Neural crest cell (in vitro differentiated cells): Measurements from ENCODE around the gene PDGFB. TPM values are rescaled to one million over a fixed set of nuclear protein-coding genes. Genes with fewer than 3 reads are reported as not detected.
A peak's percentile ranks its signal among the peaks of the same experiment; 100 is the strongest.

ENCODE experiments used
- DNase-seq: peaks from one replicate; pipeline ENCODE4 v3.0.0; 2021; ENCODE audit warnings: low read depth, mixed read lengths, low spot score
- H3K27ac Mint-ChIP-seq: one replicate; pipeline ENCODE4 v1.8.0; 2021; ENCODE audit warnings: mild to moderate bottlenecking, mixed read lengths; ENCODE audit not compliant: unreplicated experiment
- H3K27me3 Mint-ChIP-seq: 2 replicates; pipeline ENCODE4 v1.8.0; 2021; ENCODE audit warnings: low read depth, mild to moderate bottlenecking, mixed read lengths
- H3K36me3 Mint-ChIP-seq: 2 replicates; pipeline ENCODE4 v1.8.0; 2021; ENCODE audit warnings: low read depth, mild to moderate bottlenecking, mixed read lengths
- H3K4me1 Mint-ChIP-seq: 2 replicates; pipeline ENCODE4 v1.8.0; 2021; ENCODE audit warnings: mixed read lengths
- H3K4me3 Mint-ChIP-seq: one replicate; pipeline ENCODE4 v1.8.0; 2021; ENCODE audit warnings: mild to moderate bottlenecking, mixed read lengths
- H3K9me3 Mint-ChIP-seq: 2 replicates; pipeline ENCODE4 v1.8.0; 2021; ENCODE audit warnings: mixed read lengths
- total RNA-seq: library from RNA; stranded (reverse); gene quantifications from 2 replicates; pipeline ENCODE4 v1.2.1, GENCODE V29; 2021
- TF ChIP-seq, protein P1 (sequence below): fragments of 200-600 bp; sonication (generic); conservative IDR thresholded peaks from 2 replicates; pipeline ENCODE4 v1.5.0; 2021; ENCODE audit warnings: antibody characterized with exemption, mild to moderate bottlenecking

Gene PDGFB
- total RNA-seq, 1 donor from 2014 or later = 0.16 TPM

DNA sequence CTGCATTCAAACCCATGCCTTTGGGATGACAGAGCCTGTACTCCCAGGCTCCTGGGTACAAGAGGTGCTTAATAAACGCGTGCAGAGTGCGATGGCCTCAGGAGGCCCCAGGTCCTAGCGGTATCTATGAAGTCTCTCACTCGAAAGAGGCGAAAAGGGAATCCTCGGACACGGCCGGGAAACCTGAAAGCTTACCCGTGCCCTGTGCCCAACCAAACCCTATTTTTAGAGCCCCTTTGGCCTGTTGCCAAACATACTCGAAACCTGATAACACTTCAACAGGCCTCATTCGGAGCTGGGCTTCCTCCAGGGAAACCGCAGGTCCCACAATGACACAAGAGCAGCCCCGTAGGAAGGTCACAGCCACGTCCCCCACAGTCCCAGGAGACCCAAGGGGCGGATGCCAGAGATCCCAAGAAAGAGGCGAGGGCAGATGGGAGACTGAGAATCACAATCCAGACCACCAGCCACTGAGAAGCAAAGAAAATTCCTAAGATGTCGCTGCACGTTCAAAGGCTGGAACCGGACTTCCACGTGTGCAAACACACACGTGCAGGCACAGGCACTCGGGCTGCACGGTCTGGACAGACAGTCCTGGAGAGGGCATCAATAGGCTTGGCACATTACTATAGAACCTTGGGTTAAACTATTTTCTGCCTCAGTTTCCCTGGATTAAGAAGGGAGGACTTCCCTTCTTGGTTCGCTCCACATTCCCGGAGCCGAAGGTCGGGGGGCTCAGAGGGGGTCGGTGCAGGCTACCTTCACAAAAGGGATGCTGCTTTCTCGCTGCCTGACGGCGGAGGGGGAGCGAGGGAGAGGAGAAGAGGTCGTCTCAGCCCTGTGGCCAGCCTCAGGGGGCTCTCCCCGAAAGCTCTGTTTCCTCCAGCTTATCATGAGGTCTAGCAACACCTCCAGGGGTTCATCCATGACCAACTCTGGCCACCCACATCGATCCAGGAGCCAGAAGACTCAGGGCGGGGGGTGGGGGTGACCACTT, 8.2 kb downstream of the PDGFB start:
- H3K9me3 Mint-ChIP-seq = no peaks in the 10 kb centered on the region
- H3K27me3 Mint-ChIP-seq = peaks cover 43% of the 10 kb centered on the region
- no peak for DNase-seq
- no peak overlapping the region for H3K27ac Mint-ChIP-seq
- no peaks in the 10 kb centered on the region for H3K36me3 Mint-ChIP-seq
- H3K4me1 Mint-ChIP-seq = peaks cover 48% of the 10 kb centered on the region
- TF ChIP-seq, protein P1, sequence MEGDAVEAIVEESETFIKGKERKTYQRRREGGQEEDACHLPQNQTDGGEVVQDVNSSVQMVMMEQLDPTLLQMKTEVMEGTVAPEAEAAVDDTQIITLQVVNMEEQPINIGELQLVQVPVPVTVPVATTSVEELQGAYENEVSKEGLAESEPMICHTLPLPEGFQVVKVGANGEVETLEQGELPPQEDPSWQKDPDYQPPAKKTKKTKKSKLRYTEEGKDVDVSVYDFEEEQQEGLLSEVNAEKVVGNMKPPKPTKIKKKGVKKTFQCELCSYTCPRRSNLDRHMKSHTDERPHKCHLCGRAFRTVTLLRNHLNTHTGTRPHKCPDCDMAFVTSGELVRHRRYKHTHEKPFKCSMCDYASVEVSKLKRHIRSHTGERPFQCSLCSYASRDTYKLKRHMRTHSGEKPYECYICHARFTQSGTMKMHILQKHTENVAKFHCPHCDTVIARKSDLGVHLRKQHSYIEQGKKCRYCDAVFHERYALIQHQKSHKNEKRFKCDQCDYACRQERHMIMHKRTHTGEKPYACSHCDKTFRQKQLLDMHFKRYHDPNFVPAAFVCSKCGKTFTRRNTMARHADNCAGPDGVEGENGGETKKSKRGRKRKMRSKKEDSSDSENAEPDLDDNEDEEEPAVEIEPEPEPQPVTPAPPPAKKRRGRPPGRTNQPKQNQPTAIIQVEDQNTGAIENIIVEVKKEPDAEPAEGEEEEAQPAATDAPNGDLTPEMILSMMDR = no peak
- H3K4me3 Mint-ChIP-seq = peak overlapping the region; percentile 57

DNA sequence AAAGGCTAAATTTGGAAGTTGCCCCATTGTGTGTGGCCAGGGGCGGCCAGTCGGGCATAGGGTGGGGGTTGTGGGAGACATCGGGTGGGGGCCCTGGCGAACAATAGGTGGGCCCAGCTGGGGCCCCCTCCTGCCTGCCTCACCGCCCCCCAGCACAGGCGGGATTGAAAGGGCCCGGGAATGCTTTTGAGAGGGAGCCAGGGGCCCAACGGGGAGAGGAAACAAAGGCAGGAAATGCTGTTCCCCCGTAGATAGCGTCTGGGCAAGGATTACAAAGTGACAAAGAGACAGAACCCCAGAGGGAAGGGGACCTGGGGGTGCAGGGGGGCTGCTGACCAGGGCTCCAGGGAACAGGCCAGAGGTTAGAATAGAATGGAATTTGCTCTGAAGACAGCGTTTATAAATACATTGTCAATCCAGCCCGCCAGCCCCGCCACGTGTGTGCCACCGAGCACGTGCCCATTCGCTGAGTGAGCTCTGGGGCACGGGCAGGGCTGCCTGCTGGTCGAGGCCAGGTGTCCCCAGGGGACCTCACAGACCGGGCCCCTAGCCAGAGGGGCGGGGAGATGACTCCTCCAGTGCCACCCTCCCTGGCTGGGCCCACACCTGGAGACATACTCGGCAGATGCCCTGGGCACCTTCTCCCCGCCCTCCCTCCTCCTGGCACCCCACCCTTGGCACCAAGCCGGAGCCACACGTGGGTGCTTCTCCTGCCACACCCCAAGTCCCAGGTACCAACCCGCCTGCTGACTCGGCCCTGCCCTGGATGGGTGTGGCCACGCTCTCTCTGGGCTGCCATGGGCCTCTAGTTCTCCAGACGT, 9.7 kb downstream of the PDGFB start:
- Mint-ChIP-seq H3K9me3 (no peaks in the 10 kb centered on the region), H3K4me3 (peak overlapping the region; percentile 23), H3K4me1 (peaks cover 45% of the 10 kb centered on the region), H3K36me3 (no peaks in the 10 kb centered on the region), H3K27ac (no peak overlapping the region), H3K27me3 (peaks cover 33% of the 10 kb centered on the region)
- TF ChIP-seq, protein P1 = no peak
- DNase-seq = no peak

DNA sequence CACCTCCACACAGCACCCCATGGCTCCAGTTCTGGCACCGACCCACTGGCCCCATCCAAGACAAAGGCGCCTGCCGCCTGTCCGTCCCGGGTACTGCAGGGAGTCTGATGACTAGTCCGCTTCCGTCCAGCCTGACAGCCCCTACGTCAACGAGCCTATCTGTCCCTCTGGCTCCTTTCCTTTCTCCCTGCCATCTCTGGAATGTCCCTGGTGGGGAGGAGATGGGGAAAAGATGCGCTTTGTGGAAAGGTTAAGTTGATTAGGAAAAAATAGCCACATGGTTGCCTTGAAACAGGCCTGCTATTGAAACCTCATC, 10.4 kb downstream of the PDGFB start:
- Mint-ChIP-seq H3K4me3 (no peak overlapping the region), H3K36me3 (no peaks in the 10 kb centered on the region), H3K9me3 (no peaks in the 10 kb centered on the region), H3K27ac (peak overlapping the region; percentile 76), H3K27me3 (peaks cover 30% of the 10 kb centered on the region), H3K4me1 (peaks cover 49% of the 10 kb centered on the region)
- DNase-seq = no peak
- TF ChIP-seq, protein P1 = no peak

DNA sequence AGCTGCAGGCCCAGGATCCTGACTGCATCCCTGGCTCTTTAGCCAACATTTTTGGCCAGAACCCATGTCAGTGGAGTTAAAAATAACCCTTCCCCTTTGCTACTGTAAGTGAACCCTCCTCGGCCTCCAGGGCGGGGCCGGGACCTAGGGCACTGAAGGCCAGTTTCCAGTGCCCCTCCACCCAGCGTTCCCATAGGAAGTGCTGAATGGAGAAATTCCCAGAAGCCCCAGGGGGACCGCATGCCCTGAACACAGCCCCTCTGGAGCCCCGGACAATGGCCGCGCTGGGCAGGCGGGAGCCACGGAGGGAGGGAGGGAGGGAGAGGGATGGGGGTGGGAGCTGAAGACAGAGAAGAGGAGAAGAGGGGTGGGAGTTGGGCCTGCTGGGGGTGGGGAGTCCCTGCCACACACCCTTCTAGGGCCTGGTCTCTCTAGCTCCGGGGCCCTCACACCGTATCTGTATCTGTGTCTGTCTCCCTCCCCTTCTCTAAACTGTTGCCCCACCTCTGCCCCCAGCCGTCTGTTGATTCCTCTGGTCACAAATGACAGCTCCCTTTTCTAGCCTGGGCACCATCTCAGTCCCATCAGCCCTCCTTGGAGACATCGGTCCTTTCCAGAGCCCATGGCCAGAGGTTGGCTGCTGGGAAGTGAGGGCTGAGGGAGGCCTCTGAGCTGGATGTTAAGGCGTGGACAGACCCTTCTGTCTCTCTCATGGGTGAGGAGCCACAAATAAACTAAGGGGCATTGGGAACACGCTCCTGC, 10.9 kb downstream of the PDGFB start:
- Mint-ChIP-seq H3K4me1 (peaks cover 52% of the 10 kb centered on the region), H3K27ac (peak overlapping the region; percentile 97)
- no peak for DNase-seq

More for the DNA sequence above, 10.9 kb downstream of the PDGFB start:
- TF ChIP-seq, protein P1 = no peak
- Mint-ChIP-seq H3K27me3 (peaks cover 28% of the 10 kb centered on the region), H3K9me3 (no peaks in the 10 kb centered on the region), H3K36me3 (no peaks in the 10 kb centered on the region), H3K4me3 (peak overlapping the region; percentile 41)
